ENCODE measurements around the gene FBXW10B. TPM values are rescaled to one million over a fixed set of nuclear protein-coding genes. Genes with fewer than 3 reads are reported as not detected.
"Not testable (repeated sequence)": the region's sequence is repeated elsewhere in the genome, so short reads cannot be mapped to it uniquely, and the experiment has no call there.

FBXW10B gene
- total RNA-seq, 2 experiments from 2014 or later, result 0.45 TPM; not detected in 1

GRCh38 chr17:15583313-15583712, 36.2 kb downstream of the FBXW10B start:
- H3K4me3 ChIP-seq (ENCODE audit: low read length); DNase-seq; POLR2A ChIA-PET; H3K9me3 ChIP-seq (ENCODE audit: control insufficient read depth in 1 of 2, insufficient read depth in 1 of 2, low read length in 2 of 2); H3K27me3 ChIP-seq (ENCODE audit: control insufficient read depth in 1 of 2, insufficient read depth in 2 of 2, low read length in 2 of 2); H3K27me3 Mint-ChIP-seq; intact Hi-C loops (cut with DNase I, micrococcal nuclease); H3K4me1 ChIP-seq (ENCODE audit: insufficient read depth, low read length); ATAC-seq (ENCODE audit: poor library complexity); H3K4me1 Mint-ChIP-seq (ENCODE audit: low read depth); H3K36me3 ChIP-seq (ENCODE audit: insufficient read depth, low read length); H3K27ac ChIP-seq (ENCODE audit: low read depth in 1 of 2, low read length in 2 of 2); H3K4me3 Mint-ChIP-seq; H3K27ac Mint-ChIP-seq; CTCF ChIA-PET; H3K9me3 Mint-ChIP-seq; H3K36me3 Mint-ChIP-seq (ENCODE audit: low read depth): not testable (repeated sequence)

GRCh38 chr17:15581462-15581861, 38.0 kb downstream of the FBXW10B start:
- POLR2A ChIA-PET; ATAC-seq (ENCODE audit: poor library complexity); H3K4me1 ChIP-seq (ENCODE audit: insufficient read depth, low read length); CTCF ChIA-PET; intact Hi-C loops (cut with DNase I, micrococcal nuclease); H3K27me3 ChIP-seq (ENCODE audit: control insufficient read depth in 1 of 2, insufficient read depth in 2 of 2, low read length in 2 of 2); H3K4me3 ChIP-seq (ENCODE audit: low read length); H3K9me3 Mint-ChIP-seq; H3K27ac Mint-ChIP-seq; H3K27me3 Mint-ChIP-seq; H3K4me1 Mint-ChIP-seq (ENCODE audit: low read depth); H3K36me3 Mint-ChIP-seq (ENCODE audit: low read depth); H3K27ac ChIP-seq (ENCODE audit: low read depth in 1 of 2, low read length in 2 of 2); DNase-seq; H3K36me3 ChIP-seq (ENCODE audit: insufficient read depth, low read length); H3K9me3 ChIP-seq (ENCODE audit: control insufficient read depth in 1 of 2, insufficient read depth in 1 of 2, low read length in 2 of 2); H3K4me3 Mint-ChIP-seq: not testable (repeated sequence)

DNA sequence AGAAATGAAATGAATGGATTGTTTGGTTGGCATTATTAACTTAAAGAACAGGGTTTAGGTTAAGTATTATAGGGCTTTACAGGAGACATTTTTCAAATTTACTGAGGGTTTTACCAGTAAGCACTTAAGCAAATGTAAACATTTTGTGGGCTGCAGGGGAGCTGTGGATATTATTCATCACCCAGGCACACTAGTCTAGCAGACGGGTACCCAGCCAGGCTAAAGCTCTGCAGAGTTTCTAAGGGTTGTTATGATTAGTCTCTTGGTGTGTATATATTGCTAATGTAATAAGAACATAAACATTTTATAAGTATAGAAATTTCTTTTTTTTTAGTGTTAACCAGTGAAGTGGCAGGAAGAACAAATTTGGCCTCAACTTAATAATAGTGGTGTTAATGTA, 42.7 kb downstream of the FBXW10B start:
- H3K9me3 ChIP-seq (ENCODE audit: control insufficient read depth in 1 of 2, insufficient read depth in 1 of 2, low read length in 2 of 2); H3K27ac Mint-ChIP-seq; DNase-seq; H3K4me3 ChIP-seq (ENCODE audit: low read length); H3K9me3 Mint-ChIP-seq; H3K4me1 Mint-ChIP-seq (ENCODE audit: low read depth); H3K36me3 ChIP-seq (ENCODE audit: insufficient read depth, low read length); H3K27me3 ChIP-seq (ENCODE audit: control insufficient read depth in 1 of 2, insufficient read depth in 2 of 2, low read length in 2 of 2); H3K4me1 ChIP-seq (ENCODE audit: insufficient read depth, low read length); H3K27me3 Mint-ChIP-seq; CTCF ChIA-PET; intact Hi-C loops (cut with DNase I, micrococcal nuclease); ATAC-seq (ENCODE audit: poor library complexity); H3K4me3 Mint-ChIP-seq; H3K27ac ChIP-seq (ENCODE audit: low read depth in 1 of 2, low read length in 2 of 2); POLR2A ChIA-PET; H3K36me3 Mint-ChIP-seq (ENCODE audit: low read depth): not testable (repeated sequence)

DNA sequence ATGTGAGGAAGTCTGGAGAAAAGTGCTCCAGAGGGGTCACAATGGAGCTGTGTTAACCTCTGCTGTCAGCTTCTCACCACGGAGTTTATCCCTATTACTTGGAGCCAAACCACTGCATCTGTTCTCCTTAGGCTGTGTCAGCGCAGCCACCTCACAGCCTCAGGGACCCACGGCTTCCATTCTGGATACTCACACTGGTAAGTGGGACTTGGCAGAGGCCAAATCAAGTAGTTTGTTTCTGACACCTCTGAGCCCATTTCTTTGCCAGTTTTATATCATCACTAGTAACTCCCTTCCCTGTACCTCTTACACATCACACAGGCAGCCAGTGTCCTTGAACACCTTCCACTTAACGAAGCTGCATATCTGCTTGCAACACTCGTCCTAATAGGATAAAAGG, 44.8 kb downstream of the FBXW10B start:
- H3K9me3 Mint-ChIP-seq; intact Hi-C loops (cut with DNase I, micrococcal nuclease): not testable (repeated sequence)

GRCh38 chr17:15573870-15574269, 45.6 kb downstream of the FBXW10B start:
- H3K36me3 ChIP-seq (ENCODE audit: insufficient read depth, low read length); intact Hi-C loops (cut with DNase I, micrococcal nuclease); H3K27ac Mint-ChIP-seq; H3K27me3 Mint-ChIP-seq; H3K27me3 ChIP-seq (ENCODE audit: control insufficient read depth in 1 of 2, insufficient read depth in 2 of 2, low read length in 2 of 2); H3K4me3 ChIP-seq (ENCODE audit: low read length); H3K4me1 ChIP-seq (ENCODE audit: insufficient read depth, low read length); H3K4me3 Mint-ChIP-seq; H3K9me3 ChIP-seq (ENCODE audit: control insufficient read depth in 1 of 2, insufficient read depth in 1 of 2, low read length in 2 of 2); H3K36me3 Mint-ChIP-seq (ENCODE audit: low read depth); ATAC-seq (ENCODE audit: poor library complexity); H3K9me3 Mint-ChIP-seq; H3K4me1 Mint-ChIP-seq (ENCODE audit: low read depth); H3K27ac ChIP-seq (ENCODE audit: low read depth in 1 of 2, low read length in 2 of 2); CTCF ChIA-PET; DNase-seq: not testable (repeated sequence)
- POLR2A ChIA-PET, result interaction anchor here (0.7 kb wide), 1 partner anchor 79 kb away, joined by 3 read pairs; no protein-coding TSS in a partner anchor

More for the DNA sequence above, 44.8 kb downstream of the FBXW10B start:
- H3K4me3 Mint-ChIP-seq; H3K27me3 Mint-ChIP-seq; H3K36me3 ChIP-seq (ENCODE audit: insufficient read depth, low read length); H3K27ac ChIP-seq (ENCODE audit: low read depth in 1 of 2, low read length in 2 of 2); CTCF ChIA-PET; H3K4me3 ChIP-seq (ENCODE audit: low read length); H3K4me1 Mint-ChIP-seq (ENCODE audit: low read depth); DNase-seq; H3K4me1 ChIP-seq (ENCODE audit: insufficient read depth, low read length); H3K36me3 Mint-ChIP-seq (ENCODE audit: low read depth); H3K27me3 ChIP-seq (ENCODE audit: control insufficient read depth in 1 of 2, insufficient read depth in 2 of 2, low read length in 2 of 2); ATAC-seq (ENCODE audit: poor library complexity); H3K9me3 ChIP-seq (ENCODE audit: control insufficient read depth in 1 of 2, insufficient read depth in 1 of 2, low read length in 2 of 2); POLR2A ChIA-PET; H3K27ac Mint-ChIP-seq: not testable (repeated sequence)

Other genes starting within 250 kb of the FBXW10B start
- 1 to 10 TPM in 1 of 2 experiments, under 1 TPM in 1; 0.89 to 3.3 TPM for gene CDRT4, start 152.1 kb downstream of the FBXW10B start, total RNA-seq
- 10 to 100 TPM; 14.8 to 16.0 TPM for gene TVP23C, start 56.2 kb downstream of the FBXW10B start, total RNA-seq
- 1 to 10 TPM; 5.6 to 5.7 TPM for gene TRIM16, start 64.6 kb upstream of the FBXW10B start, total RNA-seq
- 10 to 100 TPM; 14.4 to 19.4 TPM for gene ZNF286A, start 80.0 kb upstream of the FBXW10B start, total RNA-seq
- gene TBC1D26, start 112.6 kb upstream of the FBXW10B start, total RNA-seq, result not detected

All from CD4-positive, alpha-beta T cell (primary cell).